Kidney glomerular epithelial cell (primary cell): ENCODE results near the gene SMIM24.
A peak's percentile ranks its signal among the peaks of the same experiment; 100 is the strongest.

Experiments
- DNase-seq: peaks from one replicate; lab custom pipeline; 2025; lab: John Stamatoyannopoulos, UW

Gene SMIM24

DNA sequence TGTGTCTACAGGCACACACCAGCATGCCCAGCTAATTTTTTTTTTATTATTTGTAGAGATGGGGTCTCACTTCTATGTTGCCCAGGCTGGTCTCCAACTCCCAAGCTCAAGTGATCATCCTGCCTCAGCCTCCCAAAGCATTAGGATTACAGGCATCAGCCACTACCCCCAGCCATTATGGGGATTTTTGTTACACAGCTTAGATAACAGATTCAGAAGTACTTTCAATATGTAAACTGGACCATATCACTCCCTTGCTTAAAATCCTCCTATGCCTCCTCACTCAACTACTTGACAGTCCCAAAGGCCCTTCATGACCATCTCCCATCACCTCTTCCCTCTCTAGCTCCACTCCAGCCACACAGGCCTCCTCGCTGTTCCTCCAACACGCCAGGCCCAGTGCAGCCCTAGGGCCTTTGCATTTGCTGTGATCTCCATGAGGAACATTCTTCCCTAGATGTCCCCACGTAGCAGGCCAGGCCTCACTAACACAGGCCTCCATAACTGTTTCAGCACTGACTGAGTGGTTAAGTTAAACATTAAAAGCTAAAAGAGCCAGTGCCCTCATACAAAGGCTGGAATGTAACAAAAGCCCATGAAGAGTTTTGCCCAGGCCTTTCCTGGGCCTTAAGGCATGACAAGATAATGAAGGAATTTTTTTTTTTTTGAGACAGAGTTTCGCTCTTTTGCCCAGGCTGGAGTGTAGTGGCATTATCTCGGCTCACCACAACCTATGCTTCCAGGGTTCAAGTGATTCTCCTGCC, 17.6 kb upstream of the SMIM24 start:
- DNase-seq: peak; percentile 42

DNA sequence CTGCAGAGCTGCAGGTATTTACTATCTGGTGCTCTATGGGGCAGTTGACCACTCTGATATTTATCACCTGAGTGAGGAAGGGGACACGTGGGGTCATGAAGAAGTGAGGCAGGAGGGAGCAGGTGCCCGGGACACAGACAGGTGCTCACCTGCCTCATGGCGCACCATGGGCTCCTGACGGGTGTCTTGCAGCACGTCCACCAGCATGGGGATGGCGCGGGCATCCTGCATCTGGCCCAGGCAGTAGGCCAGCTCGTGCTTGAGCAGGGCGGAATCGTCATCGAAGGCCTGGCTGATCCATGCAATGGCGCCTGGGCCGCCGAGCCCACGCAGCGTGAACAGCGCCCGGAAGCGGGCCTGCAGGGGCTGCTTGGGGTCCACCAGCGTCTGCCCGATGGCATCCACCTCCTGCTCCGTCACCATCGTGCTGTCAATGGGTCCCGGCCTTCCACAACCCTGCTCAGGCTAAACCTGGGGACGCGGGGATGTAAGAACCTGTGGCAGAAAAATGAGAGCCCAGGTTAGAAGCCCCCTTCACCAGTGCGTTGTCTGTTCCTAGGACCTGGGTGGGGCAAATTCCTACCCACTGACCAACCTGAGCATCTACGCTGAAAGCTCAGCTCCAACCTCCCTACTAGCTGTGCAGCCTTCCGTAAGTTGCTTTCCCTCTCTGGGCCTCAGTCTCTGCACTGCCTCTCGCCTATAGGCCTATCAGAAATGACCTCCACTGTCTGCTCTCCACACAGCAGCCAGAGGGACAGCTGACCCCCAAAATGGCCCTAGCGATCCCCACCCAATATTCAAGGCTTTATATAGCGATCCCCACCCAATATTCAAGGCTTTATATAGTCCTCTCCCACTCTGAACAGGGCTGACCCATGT, 16.3 kb upstream of the SMIM24 start:
- no peak for DNase-seq

DNA sequence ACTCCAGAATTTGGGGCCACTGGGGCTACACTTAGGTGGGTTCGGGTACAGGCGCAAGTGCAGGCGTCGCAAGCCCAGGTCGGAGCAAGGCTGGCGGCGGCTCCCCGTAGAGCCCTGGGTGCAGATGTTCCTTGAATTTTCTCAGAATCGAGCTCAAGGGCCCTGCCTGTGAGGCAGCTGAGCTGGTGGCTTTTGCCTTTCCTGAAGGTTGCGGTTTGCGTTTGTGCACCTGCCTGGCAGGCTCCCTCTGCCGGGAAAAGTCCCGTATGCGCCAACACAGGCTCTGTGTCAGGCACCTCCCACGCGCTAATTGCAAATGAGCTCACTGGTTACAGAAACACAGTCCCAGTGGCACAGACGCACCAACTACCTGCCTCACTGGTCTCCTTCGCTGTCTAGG, 14.2 kb upstream of the SMIM24 start:
- no peak for DNase-seq

DNA sequence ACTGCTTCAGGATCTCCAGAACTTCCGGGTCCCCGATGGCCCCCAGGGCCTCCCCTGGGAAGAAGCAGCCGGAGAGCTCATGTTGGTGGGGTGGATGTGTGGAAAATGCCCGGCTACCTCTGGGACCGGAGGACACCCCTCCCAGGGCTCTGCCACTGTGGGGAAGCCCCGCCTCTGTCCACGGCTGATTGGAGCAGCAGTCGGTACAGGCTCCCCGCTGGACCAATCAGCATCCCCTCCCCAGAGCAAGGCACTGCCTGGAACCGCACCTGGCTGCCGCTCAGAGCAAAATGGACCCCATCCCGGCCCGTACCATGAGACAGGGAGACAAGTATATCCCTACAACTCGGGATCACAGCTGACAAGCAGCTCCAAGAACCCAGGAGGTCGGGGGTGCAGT, 13.7 kb upstream of the SMIM24 start:
- DNase-seq: no peak

DNA sequence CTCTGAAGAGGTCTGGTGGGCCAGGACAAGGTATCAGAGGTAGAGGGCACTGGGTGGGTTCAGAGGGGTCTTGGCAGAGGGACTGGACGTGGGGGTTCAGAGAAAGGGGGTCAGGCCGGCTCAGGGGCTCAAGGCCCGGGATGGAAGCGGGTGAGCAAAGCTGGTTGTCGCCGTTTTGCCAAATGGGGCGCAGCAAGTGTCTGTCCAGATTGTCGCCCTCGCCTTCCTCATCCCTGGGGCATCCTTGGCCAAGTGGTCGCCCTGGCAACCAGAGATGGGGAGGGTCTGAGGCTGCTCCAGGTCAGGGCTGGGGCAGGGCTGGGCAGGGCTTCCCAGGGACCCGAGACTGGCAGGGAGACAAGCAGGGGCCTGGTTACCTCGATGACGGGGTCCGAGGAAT, 13.3 kb upstream of the SMIM24 start:
- DNase-seq: no peak

DNA sequence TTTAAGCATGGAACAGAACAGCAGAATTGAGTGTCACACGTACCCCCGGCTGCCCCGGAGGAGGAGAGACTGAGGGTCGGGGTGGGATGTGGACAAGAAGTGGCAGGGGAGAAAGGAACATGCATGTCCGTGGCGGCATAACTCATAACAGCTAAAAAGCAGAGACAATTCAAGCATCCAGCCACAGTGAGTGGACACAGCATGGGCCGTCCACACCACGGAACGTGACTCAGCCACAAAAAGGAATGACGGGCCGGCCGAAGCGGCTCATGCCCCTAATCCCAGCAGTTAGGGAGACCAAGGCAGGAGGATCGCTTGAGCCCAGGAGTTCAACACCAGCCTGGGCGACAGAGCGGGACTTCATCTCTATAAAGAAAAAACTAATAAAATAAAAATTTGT, 12.6 kb upstream of the SMIM24 start:
- DNase-seq: no peak

DNA sequence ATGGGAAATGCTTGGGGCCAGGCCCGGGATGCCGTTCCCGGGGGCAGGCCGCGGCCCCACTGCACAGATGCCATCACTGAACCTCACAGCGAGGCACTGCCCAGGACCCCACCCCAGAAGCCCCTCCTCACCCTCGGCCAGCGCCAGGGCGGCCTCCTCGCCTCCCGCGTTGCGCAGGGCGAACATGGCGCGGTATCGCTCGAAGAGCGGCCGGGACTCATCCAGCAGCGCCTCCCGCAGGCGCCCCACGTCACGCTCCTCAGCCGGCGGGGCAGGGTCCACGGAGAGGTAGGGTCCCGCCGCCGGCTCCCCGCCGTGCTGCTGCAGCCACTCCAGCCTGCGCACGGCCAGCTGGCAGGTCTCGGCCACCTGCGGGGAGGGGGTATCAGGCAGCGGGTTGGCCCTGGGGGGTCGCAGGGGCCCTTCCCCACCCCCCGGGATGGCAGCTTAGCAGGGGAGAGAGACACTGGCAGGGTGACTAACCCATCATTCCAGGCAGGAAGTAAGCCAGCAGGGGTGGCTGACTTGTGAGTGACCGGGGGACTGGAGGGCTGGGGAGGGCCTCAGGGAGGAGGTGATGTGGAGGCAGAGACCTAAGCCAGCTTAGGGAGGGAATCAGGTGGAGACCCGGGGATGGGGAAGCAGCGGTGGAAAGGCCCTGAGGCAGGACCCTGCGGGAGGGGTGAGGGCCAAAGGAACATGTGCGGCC, 12.0 kb upstream of the SMIM24 start:
- no peak for DNase-seq

DNA sequence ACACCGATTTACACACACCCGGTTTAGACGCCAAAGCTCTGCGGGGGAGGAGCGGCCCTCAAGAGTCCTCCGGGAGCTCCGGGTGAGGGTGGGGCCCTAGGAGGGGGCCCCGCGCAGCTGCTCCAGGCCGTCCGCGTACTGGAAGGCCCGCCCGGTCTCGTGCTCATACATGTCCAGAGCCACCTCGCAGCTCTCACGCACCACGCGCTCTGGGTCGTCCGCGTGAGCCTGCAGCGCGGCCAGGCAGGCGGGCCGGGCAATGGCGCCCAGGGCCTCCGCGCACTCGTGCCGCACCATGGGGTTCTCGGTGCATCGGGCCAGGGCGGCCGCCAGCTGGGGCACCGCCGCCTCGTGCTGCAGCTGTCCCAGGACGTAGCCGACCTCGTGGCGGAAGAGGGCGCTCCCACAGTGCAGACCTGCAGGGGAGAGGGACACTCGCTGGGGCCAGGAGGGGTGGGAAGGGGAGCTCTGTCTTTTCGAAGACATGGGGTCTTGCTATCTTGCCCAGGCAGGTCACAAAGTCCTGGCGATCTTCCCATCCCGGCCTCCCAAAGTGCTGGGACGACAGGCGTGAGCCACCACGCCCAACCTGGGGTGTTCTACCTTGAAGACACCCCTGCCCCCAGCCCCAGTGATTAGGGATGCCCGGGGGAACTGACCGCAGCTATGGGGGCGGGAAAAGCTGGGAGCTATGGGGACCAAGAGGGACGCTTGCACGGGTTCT, 11.2 kb upstream of the SMIM24 start:
- DNase-seq: no peak

DNA sequence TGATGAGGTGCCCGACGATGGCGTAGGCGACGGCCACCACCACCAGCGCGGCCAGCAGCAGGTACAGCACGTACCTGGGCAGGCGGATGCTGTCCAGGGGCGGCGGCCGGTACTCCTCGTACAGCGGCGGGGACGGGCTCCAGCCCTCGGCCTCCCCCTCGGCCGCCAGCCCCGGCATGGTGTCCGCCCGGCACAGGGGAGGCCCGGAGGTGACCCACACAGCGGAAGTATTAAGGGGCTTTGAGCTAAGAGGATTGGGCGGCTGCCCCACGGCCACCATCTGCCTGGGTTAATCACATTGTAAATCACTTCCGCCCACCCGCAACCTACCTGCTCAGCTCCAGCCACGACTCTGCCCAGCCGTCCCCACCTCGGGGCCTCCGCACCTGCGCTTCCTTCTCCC, 2.9 kb upstream of the SMIM24 start, which contains the start of gene SMIM44:
Gene SMIM44, minus strand, starts transcription at position 216 of the 403 bp plus-strand sequence. Its CDS starts 38 bp downstream, at position 178.
- DNase-seq: no peak

DNA sequence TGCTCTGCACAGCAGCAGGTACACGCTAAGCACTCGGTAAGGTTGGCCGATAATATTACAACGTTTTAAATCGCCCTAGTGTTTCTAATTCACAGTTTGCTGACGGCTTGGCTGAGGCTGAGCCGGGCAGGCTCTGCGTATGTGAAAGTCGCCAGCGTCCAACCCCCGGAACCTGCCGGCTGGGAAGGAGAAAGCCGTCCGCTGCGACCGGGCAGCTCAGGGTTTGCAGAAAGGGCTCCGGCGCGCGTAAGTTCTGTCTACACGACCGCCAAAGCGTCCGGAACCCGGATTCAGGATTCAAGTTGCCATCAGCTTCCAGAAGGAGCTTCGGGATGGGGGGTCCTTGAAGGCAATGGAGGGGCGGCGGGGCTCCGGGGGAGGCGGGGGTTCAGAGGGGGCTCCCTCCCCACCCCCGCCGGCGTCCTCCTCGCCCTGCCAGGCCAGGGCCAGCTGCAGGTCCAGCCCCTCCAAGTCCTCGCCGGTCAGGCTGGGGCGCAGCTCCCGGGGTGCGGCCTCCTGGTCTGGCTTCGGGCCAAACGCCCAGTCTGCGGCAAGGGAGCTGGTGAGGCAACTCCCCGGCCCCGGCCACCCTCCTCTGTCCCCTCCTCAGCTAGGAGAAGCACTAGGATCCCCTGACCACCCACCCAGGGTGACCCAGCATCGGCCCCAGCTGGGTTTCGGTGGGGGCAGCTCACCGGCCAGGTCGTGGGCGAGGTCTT, 2.3 kb upstream of the SMIM24 start:
- no peak for DNase-seq

DNA sequence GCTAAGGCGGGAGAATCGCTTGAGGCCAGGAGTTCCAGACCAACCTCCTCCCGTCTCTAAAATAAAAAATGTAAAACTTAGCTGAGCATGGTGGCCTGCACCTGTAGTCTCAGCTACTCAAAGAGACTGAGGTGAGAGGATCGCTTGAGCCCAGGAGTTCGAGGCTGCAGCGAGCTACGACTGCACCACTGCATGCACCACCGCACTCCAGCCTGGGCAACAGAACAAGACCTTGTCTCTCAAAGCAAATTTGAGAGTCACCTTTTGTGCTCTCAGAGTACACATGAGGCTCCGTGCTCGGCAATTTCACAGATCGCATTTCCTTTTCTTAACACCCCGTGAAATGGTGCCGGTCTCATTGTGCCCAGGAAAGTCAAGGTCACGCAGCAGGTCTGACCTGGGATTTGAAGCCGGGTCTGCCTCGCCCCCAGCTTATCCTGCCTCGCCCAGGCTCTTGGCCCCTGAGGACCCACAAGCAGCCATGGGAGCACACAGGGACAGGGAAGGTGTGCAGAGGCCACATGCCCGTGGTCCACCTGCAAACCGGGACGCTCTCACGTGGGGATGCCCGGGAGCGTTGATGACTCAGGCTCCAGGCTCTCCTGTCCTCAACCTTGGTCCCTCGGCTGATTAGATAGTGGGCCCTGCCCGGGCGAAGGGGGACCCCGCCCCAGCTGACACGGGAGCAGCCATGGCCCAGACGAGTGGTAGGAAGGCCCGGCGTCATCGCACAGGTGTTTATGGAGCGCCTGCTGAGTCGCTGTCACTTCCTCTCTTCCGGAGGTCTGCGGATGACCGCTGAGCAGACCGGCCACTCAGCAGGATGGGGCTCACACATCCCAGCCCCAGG, 1.1 kb upstream of the SMIM24 start:
- no peak for DNase-seq

DNA sequence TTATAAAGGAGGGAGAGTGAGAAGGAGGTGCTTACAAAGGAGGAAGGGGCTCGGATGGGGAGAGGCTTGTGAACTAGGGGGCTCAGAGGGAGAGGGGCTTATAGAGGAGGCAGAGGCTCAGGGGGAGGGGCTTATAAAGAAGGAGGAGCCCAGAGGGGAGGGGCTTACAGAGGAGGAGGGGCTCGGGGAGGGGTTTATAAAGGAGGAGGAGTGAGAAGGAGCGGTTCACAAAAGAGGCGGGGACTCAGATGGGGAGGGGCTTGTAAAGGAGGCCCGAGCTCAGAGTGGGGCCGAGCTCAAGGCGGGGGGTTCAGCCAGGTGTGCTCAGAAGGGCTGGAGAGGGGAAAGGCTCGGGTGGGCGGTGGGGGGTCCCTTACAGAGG, 500 bp downstream of the SMIM24 start:
- no peak for DNase-seq

DNA sequence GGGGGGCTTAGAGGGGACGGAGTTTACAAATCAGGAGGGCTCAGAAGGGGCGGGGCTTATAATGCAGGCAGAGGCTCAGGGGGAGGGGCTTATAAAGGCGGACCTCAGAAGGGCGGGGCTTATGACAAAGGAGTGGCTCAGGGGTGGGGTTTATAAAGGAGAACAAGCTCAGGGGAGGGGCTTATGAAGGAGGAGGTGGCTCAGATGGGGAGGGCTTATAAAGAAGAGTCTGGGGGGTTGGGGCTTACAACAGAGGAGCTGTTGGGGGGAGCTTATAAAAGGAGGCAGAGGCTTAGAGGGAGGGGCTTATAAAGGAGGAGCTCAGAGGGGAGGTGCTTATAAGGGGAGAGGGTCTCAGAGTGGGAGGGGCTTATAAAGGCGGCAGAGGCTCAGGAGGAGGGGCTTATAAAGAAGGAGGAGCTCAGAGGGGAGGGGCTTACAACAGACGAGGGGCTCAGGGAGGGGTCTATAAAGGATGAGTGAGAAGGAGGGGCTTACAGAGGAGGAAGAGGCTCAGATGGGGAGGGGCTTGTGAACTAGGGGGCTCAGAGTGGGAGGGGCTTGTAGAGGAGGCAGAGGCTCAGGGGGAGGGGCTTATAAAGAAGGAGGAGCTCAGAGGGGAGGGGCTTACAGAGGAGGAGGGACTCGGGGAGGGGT, 1.0 kb downstream of the SMIM24 start:
- no peak for DNase-seq

DNA sequence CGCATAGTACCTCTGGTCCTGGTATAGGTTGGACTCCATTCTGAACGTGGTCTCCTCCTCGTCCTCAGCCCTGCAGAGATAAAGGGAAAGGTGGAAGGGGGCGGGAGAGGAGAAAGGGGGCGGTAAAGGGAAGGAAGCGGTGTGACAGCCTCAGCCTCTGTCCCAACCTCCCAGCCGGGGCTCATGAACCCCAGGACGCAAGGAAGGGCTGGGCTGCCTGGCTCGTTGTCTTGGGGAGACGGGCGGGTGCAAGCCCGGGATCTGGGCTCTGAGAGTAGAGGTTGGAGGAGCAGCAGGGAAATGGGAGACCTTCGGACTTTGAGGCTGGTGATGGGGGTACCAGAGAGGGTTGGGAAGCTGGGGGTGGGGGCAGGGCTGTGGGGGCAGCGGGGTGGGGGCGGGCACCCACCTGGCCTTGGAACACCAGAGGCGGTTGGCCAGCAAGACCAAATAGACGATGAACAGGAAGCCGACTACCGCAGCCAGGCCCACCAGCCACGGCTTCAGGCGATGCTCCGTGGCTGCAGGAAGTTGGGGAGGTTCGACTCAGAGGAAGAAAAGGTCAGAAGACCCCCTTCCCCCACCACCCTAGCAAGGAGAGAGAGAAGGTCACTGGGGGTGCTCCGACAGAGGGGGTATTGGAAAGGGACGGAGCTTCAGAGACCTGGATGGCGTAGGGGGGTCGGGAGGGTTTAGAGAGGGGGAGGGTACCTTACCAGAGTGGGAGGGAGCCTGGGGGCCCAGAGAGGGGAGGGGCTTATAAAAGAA, 1.7 kb downstream of the SMIM24 start:
- no peak for DNase-seq

DNA sequence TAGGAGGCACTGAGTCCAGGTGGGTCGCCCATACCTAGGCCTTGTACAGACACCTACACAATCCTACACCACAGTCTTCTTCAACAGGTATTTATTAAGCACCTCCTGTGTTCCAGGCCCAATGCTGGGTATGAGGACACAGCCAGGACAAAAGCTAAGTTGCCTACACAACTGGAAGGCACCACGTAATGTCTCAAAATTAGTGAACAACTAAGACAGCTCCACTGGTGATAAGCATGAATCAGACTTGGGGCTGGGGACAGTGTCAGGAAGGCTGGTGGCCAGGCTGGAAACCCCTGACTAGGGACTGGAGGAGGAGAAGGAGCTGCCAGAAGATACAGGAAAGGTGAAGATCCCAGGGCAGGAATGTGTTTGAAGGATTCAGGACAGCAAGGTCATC, 2.4 kb downstream of the SMIM24 start:
- DNase-seq: no peak

DNA sequence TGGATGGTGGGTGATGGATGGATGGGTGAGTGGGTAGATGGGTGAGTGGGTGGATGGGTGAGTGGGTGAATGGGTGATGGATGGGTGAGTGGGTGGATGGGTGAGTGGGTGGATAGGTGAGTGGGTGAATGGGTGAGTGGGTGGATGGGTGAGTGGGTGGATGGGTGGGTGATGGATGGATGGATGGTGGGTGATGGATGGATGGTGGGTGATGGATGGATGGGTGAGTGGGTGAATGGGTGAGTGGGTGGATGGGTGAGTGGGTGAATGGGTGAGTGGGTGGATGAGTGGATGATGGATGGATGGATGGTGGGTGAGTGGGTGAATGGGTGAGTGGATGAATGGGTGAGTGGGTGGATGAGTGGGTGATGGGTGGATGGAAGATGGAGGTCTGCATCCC, 2.8 kb downstream of the SMIM24 start:
- DNase-seq: no peak

DNA sequence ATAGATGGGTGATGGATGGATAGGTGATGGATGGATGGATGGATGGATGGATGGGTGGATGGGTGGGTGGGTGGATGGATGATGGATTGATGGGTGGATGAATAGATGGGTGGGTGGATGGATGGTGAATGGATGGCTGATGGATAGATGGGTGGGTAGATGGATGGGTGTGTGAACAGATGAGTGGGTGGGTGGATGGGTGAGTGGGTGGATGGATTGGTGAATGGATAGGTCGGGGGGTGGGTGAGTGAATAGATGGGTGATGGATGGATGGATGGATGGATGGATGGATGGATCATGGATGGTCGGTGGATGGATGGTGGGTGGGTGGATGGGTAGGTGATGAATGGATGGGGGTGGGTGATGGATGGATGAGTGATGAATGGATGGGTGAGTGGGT, 3.5 kb downstream of the SMIM24 start:
- DNase-seq: no peak

DNA sequence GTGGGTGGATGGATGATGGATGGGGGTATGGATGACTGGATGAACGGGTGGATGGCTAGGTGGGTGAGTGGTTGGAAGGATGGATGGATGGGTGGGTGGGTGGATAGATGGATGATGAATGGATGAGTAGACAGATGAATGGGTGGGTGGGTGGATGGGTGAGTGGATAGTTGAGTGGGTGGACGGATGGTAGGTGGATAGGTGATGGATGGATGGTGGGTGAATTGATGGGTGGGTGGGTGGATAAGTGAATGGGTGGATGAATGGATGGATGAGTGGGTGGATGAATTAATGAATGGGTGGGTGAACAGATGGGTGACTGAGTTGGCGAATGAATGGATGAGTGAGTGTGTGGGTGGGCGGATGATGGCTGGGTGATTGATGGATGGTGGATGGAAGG, 4.9 kb downstream of the SMIM24 start:
- DNase-seq: no peak

DNA sequence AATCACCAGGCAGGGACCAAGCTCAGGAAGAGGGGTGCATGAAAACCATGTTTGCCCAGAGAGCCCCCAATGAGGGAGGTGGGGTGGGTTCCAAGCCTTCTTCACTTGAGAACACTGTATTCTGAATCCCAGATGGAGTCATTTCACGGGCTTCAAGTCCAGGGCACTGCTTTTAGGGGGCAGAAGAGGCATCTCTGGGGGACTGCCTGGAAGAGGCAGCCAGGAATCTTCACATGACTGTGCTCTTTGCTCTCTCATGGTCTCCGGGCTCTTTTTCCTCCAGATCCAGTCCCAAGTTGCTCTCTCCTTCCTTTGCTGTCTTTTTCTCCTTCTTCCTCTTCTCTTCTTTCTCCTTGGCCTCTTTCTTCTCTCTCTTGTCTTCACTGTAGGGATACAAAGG, 5.7 kb downstream of the SMIM24 start:
- DNase-seq: no peak
